ENCODE data around the gene ESR2.
"Not testable (repeated sequence)": the region's sequence is repeated elsewhere in the genome, so short reads cannot be mapped to it uniquely, and the experiment has no call there.

The ESR2 gene

DNA sequence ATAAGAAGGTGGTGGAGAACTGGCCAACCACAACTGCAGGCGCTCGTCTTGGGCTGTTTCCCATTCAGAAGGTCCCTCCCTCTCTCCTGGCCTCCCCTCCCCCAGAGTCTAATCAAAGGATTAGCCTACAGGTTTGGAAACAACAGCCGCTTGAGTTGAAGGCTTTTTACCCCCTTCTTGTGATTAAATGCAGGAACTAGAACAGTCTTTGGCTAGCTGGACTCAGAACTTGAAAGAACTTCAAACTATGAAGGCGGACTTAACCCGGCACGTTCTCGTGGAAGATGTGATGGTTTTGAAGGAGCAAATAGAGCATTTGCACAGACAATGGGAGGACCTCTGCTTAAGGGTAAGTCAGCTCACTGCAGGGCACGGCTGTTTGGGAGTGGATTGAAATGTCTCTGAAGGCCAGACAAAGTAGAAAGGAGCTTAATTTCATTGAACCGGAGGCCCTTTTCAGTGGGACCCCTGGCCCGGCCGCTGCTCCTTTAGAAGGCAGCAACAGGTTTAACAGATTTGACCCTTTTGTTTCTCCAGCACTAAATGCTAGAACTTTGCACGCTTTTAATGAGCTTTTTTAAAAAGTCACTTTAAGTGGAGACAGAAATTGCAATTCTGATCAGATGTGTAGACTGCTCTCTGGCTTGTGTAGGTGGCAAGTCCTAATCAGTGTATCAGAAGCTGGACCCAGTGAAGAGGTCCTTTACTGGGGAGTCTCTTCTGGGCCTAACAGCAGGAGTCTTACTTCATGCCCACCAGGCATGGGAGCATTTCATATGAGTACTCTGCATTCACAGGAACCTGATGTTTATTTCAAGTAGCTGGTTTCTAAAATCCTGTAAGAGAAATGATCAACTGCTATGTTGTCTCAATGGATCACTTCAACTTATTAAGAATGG lies 107.7 kb downstream of the ESR2 start:
- Mint-ChIP-seq H3K27ac (no peak overlapping the region), H3K36me3 (ENCODE audit: low read depth) (peaks cover 14% of the 10 kb centered on the region), H3K27me3 (no peaks in the 10 kb centered on the region), H3K9me3 (no peaks in the 10 kb centered on the region), H3K4me3 (no peak overlapping the region), H3K4me1 (peaks cover 3% of the 10 kb centered on the region)
- ATAC-seq (no peak), DNase-seq (no peak)

DNA sequence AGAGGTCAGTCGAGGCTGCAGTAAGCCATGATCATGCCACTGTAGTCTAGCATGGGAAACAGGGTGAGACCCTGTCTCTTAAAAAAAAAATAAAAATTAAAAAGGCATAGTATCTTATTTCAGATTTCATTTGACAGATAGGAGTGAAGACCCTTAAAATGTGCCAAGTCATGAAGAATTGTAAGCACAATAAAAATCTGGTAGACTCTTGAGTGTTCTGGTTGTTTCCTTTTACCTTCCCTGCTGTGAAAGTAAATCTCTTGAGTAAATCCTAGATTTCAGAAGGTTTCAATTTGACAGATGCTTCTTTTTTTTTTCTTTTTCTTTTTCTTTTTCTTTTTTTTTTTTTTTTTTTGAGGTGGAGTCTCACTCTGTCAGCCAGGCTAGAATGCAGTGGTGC lies 109.0 kb downstream of the ESR2 start:
- Mint-ChIP-seq H3K4me1 (no peaks in the 10 kb centered on the region), H3K36me3 (ENCODE audit: low read depth) (peaks cover 18% of the 10 kb centered on the region), H3K27ac (no peak overlapping the region), H3K4me3 (no peak overlapping the region), H3K9me3 (no peaks in the 10 kb centered on the region), H3K27me3 (no peaks in the 10 kb centered on the region)
- DNase-seq (no peak), ATAC-seq (no peak)

DNA sequence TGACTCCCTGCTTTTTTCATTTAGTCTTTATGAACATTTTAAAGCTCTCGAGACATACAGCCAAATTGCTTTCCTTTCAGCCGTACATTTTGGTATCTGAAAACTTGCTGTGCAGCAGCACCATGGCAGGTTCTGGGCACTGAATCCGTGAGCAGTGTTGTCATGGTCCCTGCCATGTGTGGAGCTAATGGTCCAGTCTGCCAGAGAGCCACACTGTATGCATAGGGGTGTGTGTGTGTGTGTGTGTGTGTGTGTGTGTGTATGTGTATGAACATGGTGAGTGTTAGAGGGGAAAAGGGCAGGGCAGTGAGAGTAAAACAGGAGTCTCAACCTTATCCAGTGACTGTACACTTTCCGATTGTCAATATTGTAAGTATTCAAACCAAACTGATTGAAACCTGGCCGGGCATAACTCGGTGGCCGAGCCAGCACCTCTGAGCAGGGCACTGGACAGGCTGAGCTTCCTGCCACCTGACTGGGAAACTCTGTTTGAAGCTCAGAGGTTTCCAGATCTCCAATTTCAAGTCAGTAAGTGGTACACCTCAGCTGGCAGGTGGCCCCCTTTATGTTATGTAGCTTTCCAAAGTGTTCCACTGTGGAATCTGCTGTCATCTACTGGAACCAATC lies 110.0 kb downstream of the ESR2 start:
- H3K27ac Mint-ChIP-seq: no peak overlapping the region
- H3K36me3 Mint-ChIP-seq (ENCODE audit: low read depth): peaks cover 26% of the 10 kb centered on the region

DNA sequence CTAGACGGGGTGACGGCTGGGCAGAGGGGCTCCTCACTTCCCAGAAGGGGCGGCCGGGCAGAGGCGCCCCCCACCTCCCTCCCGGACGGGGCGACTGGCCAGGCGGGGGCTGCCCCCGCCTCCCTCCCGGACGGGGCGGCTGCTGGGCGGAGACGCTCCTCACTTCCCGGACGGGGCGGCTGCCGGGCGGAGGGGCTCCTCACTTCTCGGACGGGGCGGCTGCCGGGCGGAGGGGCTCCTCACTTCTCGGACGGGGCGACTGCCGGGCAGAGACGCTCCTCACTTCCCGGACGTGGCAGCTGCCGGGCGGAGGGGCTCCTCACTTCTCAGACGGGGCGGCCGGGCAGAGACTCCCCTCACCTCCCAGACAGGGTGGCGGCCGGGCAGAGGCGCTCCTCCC lies 111.3 kb downstream of the ESR2 start:
- not testable (repeated sequence) for H3K27me3 Mint-ChIP-seq, H3K27ac Mint-ChIP-seq, H3K4me1 Mint-ChIP-seq, DNase-seq, ATAC-seq, H3K9me3 Mint-ChIP-seq, H3K4me3 Mint-ChIP-seq
- H3K36me3 Mint-ChIP-seq (ENCODE audit: low read depth): peaks cover 24% of the 10 kb centered on the region

More for the DNA sequence above, 110.0 kb downstream of the ESR2 start:
- Mint-ChIP-seq H3K4me1 (no peaks in the 10 kb centered on the region), H3K9me3 (no peaks in the 10 kb centered on the region), H3K27me3 (no peaks in the 10 kb centered on the region), H3K4me3 (no peak overlapping the region)
- DNase-seq (no peak), ATAC-seq (no peak)

DNA sequence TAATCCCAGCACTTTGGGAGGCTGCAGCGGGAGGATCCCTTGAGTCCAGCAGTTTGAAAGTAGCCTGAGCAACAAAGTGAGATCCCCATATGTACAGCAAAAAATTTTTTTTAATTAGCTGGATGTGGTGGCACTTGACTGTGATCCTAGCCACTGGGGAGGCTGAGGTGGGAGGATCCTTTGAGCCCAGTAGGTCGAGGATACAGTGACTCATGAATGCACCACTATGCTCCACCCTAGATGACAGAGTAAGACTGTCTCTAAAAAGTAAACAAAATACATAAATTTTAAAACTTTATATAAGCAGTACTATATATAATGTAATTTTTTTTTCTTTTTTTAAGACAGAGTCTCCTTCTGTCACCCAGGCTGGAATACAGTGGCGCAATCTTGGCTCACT lies 115.4 kb downstream of the ESR2 start:
- no peak for DNase-seq
- H3K4me3 Mint-ChIP-seq: no peak overlapping the region
- H3K36me3 Mint-ChIP-seq (ENCODE audit: low read depth): peaks cover 38% of the 10 kb centered on the region
- no peak overlapping the region for H3K27ac Mint-ChIP-seq
- no peaks in the 10 kb centered on the region for H3K9me3 Mint-ChIP-seq
- H3K4me1 Mint-ChIP-seq: peaks cover 28% of the 10 kb centered on the region
- ATAC-seq: peak; percentile 68
- H3K27me3 Mint-ChIP-seq: no peaks in the 10 kb centered on the region

DNA sequence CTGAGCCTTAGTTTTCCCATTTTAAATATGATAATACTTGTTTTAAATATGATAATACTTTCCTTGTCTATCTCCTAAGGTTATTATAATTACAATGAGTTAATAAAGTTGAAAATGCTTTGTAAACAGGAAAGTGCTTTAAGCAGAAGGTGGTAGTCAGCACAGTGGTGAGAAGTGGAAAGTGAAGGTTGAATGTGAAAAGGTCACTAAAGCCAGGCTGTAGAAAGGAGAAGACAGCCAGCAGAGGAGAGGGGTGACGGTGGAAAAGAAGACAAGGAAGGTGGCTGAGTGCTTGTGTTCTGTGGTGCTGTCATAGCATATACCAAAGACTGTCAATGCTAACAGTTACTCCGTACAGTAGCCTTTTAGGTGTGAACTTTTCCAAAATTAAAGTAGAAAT lies 117.8 kb downstream of the ESR2 start:
- DNase-seq: no peak
- Mint-ChIP-seq H3K27ac (peak overlapping the region; percentile 81), H3K4me3 (no peak overlapping the region), H3K9me3 (no peaks in the 10 kb centered on the region), H3K4me1 (peaks cover 28% of the 10 kb centered on the region), H3K36me3 (ENCODE audit: low read depth) (peaks cover 36% of the 10 kb centered on the region), H3K27me3 (no peaks in the 10 kb centered on the region)
- peak; percentile 31 for ATAC-seq

DNA sequence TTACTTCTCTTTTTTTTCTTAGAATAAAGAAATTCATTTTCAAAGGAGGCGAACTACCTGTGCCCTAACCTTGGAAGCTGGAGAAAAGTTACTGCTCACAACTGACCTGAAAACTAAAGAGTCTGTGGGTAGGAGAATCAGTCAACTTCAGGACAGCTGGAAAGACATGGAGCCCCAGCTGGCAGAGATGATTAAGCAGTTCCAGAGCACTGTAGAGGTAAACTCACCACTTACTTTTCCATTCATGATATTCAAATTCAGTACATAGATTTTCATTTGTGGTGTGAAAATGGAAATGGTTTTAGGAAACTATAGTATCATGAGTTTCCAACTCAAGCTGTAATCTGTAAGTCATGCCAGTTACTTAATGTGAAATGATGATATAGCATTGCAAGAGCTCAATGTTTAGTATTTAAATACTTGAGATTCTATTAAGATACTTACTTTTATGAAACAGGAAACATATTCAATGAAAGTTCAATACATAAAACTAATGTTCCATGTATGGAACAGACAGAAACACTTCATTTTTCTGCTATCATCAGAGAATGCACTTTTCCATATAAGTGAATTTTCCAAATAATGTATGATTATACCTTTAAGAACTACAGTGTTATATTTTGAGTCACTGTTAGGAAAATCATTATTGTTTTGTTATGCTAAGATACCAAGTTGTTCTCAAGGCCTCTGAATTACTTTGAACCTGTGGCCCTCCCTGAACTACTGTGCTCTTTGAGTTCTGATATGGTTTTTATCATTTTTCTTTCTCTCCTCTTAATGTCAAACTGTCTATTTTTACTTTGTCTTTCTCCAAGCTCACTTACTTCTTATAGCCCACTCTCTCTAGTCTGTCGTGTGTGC lies 119.0 kb downstream of the ESR2 start:
- no peak overlapping the region for H3K4me3 Mint-ChIP-seq
- H3K36me3 Mint-ChIP-seq (ENCODE audit: low read depth): peaks cover 32% of the 10 kb centered on the region
- peak; percentile 26 for DNase-seq
- H3K9me3 Mint-ChIP-seq: no peaks in the 10 kb centered on the region
- peak overlapping the region; percentile 79 for H3K27ac Mint-ChIP-seq
- peak; percentile 88 for ATAC-seq
- peaks cover 28% of the 10 kb centered on the region for H3K4me1 Mint-ChIP-seq
- no peaks in the 10 kb centered on the region for H3K27me3 Mint-ChIP-seq

DNA sequence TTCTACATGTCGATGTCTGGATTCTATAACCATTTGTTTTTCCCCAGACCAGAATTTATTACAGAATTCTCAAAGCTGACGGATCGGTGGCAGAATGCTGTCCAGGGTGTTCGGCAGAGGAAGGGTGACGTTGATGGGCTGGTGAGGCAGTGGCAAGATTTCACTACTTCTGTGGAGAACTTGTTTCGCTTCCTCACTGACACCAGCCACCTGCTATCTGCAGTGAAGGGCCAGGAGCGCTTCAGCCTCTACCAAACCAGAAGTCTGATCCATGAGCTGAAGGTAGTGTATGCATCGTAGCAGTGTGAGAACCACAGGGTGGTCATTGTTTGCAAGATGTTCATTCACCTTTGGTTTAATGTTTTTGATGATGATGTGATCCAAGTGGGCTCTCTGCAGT lies 124.0 kb downstream of the ESR2 start:
- H3K27me3 Mint-ChIP-seq: no peaks in the 10 kb centered on the region
- DNase-seq: no peak
- ATAC-seq: no peak
- H3K4me3 Mint-ChIP-seq: no peak overlapping the region
- H3K4me1 Mint-ChIP-seq: peaks cover 9% of the 10 kb centered on the region
- H3K9me3 Mint-ChIP-seq: no peaks in the 10 kb centered on the region
- peaks cover 17% of the 10 kb centered on the region for H3K36me3 Mint-ChIP-seq (ENCODE audit: low read depth)
- H3K27ac Mint-ChIP-seq: no peak overlapping the region

DNA sequence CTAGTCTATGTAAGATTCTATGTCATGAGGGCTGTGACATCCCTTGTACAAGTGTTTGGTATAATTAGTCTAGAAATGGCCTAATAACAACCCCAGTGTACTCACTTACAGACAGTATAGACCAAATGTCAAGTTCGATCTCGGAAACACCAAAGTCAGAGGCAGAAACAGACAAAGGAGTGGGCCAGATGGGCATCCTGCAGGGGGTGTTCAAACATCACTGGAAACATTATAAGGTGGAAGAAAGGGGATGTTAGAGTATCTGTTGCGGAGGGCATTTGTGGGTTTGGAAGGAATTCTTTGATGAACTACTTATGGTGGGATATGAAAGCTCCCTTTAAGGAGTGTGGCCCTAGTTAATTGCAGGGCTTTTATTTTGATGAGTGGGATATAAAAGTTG lies 134.6 kb downstream of the ESR2 start:
- ATAC-seq: no peak
- no peak overlapping the region for H3K4me3 Mint-ChIP-seq

DNA sequence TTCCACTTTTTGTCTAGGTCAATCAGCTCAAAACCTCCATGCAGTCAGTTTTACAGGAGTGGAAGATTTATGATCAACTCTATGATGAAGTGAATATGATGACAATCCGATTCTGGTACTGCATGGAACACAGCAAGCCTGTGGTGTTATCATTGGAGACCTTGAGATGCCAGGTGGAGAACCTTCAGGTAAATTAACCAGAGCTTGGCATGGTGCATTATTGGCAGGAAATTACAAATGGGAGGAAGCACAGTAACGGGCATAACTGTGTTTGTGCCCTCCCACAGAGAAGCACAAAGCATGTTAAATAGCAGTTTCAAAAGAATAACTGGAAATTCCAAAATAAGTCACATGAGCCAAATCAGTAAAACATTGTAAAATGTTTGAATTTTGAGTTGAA lies 135.6 kb downstream of the ESR2 start:
- Mint-ChIP-seq H3K4me3 (no peak overlapping the region), H3K9me3 (no peaks in the 10 kb centered on the region), H3K36me3 (ENCODE audit: low read depth) (peaks cover 8% of the 10 kb centered on the region), H3K4me1 (no peaks in the 10 kb centered on the region), H3K27ac (no peak overlapping the region), H3K27me3 (no peaks in the 10 kb centered on the region)
- no peak for DNase-seq
- no peak for ATAC-seq

More for the DNA sequence above, 134.6 kb downstream of the ESR2 start:
- no peaks in the 10 kb centered on the region for H3K9me3 Mint-ChIP-seq
- no peak overlapping the region for H3K27ac Mint-ChIP-seq
- H3K4me1 Mint-ChIP-seq: no peaks in the 10 kb centered on the region
- no peaks in the 10 kb centered on the region for H3K27me3 Mint-ChIP-seq
- no peak for DNase-seq
- H3K36me3 Mint-ChIP-seq (ENCODE audit: low read depth): peaks cover 7% of the 10 kb centered on the region

DNA sequence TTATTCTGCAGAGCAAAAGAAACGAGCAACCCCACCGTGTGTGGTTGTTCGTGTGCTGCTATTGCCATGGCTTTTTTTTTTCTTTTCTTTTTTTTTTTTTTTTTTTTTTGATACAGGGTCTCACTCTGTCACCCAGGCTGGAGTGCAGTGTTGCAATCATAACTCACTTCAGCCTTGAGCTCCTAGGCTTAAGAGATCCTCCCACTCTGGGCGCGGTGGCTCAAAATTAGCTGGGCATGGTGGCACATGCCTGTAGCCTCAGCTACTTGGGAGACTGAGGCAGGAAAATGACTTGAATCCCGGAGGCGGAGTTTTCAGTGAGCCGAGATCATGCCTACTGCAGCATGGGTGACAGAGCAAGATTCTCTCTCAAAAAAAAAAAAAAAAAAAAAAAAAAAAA lies 144.2 kb downstream of the ESR2 start:
- DNase-seq (no peak), ATAC-seq (no peak)
- H3K4me3 Mint-ChIP-seq: no peak overlapping the region
- H3K4me1 Mint-ChIP-seq: no peaks in the 10 kb centered on the region
- H3K27me3 Mint-ChIP-seq: no peaks in the 10 kb centered on the region
- no peaks in the 10 kb centered on the region for H3K9me3 Mint-ChIP-seq
- peaks cover 5% of the 10 kb centered on the region for H3K36me3 Mint-ChIP-seq (ENCODE audit: low read depth)
- H3K27ac Mint-ChIP-seq: no peak overlapping the region

DNA sequence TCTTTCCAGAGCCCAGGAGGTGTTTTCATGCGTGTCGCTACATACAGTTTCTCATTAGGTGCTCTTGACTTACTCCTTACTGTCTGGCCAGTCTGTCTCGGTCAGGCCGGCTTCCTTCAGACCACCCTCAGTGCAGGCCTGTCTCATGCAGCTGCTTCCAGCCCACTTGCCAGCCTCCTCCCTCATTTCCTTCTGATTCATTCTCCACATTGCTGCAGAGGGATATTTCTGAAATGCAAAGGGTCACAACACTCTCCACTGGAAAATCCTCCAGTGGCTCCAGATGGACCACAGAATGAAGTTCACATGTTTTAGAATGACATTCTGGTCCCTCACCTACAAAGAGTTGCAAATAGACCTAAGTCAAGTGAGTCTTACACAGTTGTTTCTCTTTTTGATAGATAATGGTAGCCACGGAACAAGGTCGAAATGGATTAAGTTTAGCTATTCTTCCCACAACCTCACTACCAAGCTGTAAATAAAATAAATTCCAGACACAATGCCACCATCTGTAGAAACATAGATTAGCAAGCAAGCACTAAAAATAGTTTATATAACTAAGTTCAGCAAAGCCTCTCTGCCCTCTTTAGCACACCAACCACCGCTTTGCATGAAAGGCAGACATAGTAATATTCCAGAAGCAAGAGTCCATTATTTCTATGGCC lies 146.9 kb downstream of the ESR2 start:
- Mint-ChIP-seq H3K9me3 (no peaks in the 10 kb centered on the region), H3K4me1 (no peaks in the 10 kb centered on the region), H3K27ac (no peak overlapping the region), H3K27me3 (no peaks in the 10 kb centered on the region), H3K36me3 (ENCODE audit: low read depth) (peaks cover 3% of the 10 kb centered on the region), H3K4me3 (no peak overlapping the region)
- DNase-seq (no peak), ATAC-seq (no peak)

DNA sequence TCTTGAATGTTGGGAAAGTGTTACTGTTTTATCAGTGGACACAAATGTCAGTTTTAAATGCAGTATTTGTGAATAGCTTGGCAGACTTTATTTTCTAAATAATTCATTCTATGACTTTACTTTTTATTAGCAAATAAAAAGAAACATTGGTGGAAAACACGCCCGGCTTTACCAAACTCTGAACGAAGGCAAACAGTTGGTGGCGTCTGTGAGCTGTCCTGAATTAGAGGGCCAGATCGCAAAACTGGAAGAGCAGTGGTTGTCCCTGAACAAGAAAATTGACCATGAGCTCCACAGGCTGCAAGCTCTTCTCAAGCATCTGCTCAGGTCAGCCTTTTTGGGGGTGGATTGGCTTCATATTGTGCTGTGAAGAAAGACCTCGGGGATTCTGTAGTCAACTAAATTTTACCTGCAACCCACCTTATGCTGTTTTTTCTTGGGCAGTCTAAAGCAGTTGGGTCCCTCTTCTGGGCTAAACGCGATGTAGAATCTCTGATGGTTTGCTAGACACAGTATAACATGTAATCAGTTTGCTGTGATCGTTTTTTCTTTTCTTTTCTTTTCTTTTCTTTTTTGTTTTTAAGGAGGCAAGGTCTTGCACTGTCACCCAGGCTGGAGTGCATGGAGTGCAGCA lies 156.4 kb downstream of the ESR2 start:
- DNase-seq (peak; percentile 4), ATAC-seq (no peak)
- Mint-ChIP-seq H3K4me3 (no peak overlapping the region), H3K27ac (no peak overlapping the region), H3K4me1 (no peaks in the 10 kb centered on the region), H3K9me3 (no peaks in the 10 kb centered on the region), H3K36me3 (ENCODE audit: low read depth) (peaks cover 4% of the 10 kb centered on the region), H3K27me3 (no peaks in the 10 kb centered on the region)

DNA sequence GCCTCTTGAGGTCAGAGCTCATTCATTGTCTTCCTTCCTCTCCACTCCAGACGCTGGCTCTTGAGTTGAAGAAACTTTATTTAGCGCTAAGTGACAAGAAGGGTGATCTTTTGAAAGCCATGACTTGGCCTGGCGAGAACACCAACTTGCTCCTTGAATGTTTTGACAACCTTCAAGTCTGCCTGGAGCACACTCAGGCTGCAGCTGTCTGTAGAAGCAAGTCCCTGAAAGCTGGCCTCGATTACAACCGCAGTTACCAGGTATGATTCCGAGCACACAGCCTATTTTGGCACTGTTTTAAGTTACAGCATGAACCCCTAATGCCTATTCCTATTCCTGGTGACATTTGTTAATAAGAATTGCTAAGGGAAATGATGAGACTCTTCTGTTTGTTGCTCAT lies 167.6 kb downstream of the ESR2 start:
- H3K27ac Mint-ChIP-seq: no peak overlapping the region
- H3K27me3 Mint-ChIP-seq: no peaks in the 10 kb centered on the region
- peaks cover 2% of the 10 kb centered on the region for H3K4me1 Mint-ChIP-seq
- no peaks in the 10 kb centered on the region for H3K9me3 Mint-ChIP-seq
- ATAC-seq (no peak), DNase-seq (no peak)
- peaks cover 28% of the 10 kb centered on the region for H3K36me3 Mint-ChIP-seq (ENCODE audit: low read depth)
- no peak overlapping the region for H3K4me3 Mint-ChIP-seq

All from activated naive CD8-positive, alpha-beta T cell treated with anti-CD3 and anti-CD28 coated beads, Interleukin-2, amount 50 U/mL, for 24 hours (primary cell).